ENCODE measurements around the gene TMPRSS2. TPM values are rescaled to one million over a fixed set of nuclear protein-coding genes. Genes with fewer than 3 reads are reported as not detected.

The TMPRSS2 gene
- total and polyA plus RNA-seq, 2 donors (not counting 3 experiments of a cell fraction or from before 2014, with no cell fraction given) = not detected

DNA sequence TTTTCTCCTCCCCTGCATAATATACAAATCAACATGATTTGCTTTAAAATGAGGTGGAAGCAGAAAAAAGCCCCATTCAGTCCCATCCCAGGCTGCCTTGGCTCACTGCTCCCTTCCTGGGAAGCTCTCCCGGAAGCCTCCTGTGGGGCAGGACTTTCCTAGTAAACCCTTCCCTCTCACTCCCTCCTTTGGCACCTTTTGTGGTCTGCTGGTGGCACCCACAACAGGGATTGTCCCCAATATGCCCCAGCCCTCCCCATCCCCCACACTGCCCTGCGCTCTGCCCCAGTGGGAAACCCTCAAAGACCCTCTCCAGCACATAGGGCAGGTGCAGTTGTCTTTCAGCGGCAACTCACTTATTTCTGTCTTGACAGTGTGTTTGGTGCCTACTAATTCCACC lies 1.8 kb upstream of the TMPRSS2 start:
- Histone ChIP-seq H3K79me2 (ENCODE audit: control insufficient read depth, insufficient read depth, low read length) (no peaks in the 10 kb centered on the region), H3K36me3 (ENCODE audit: control insufficient read depth in 2 of 2, extremely low read depth in 1 of 2, insufficient read depth in 2 of 2, low read length in 2 of 2) (no peaks in the 10 kb centered on the region), H2AFZ (ENCODE audit: low read depth, low read length) (no peak overlapping the region), H3K27me3 (ENCODE audit: control insufficient read depth in 2 of 2, insufficient read depth in 2 of 2, low read length in 2 of 2) (peaks cover 23 to 33% of the 10 kb centered on the region in 2 experiments), H3K27ac (ENCODE audit: insufficient read depth, low read depth, low read length) (no peak overlapping the region), H3K9ac (replicated peaks; ENCODE audit: extremely low read depth, insufficient read depth, low read length) (no peak overlapping the region), H4K20me1 (replicated peaks; ENCODE audit: control insufficient read depth, extremely low read depth, insufficient read depth, low read length) (no peaks in the 10 kb centered on the region), H3K4me2 (ENCODE audit: insufficient read depth, low read length) (no peak overlapping the region), H3K4me3 (replicated peaks in 1 of 3; ENCODE audit: insufficient read depth in 1 of 3, low read depth in 1 of 3, low read length in 3 of 3) (no peak overlapping the region), H3K9me3 (replicated peaks; ENCODE audit: control insufficient read depth, insufficient read depth, low read length) (no peaks in the 10 kb centered on the region), H3K4me1 (ENCODE audit: control insufficient read depth, extremely low read depth, insufficient read depth, low read length) (no peaks in the 10 kb centered on the region), H3K9me1 (replicated peaks; ENCODE audit: control insufficient read depth, extremely low read depth, insufficient read depth, low read length) (no peaks in the 10 kb centered on the region)
- TF ChIP-seq JUN (IDR thresholded peaks at IDR 0.05; ENCODE audit: borderline replicate concordance, insufficient read depth, insufficient read length, low read depth) (no peak), MYC (IDR thresholded peaks at IDR 0.05; ENCODE audit: low read depth, low read length) (no peak), EZH2 (IDR thresholded peaks at IDR 0.05; ENCODE audit: borderline replicate concordance, low read depth, low read length, severe bottlenecking) (no peak), POLR2A (IDR thresholded peaks at IDR 0.05; ENCODE audit: low read depth, low read length) (no peak), FOS (IDR thresholded peaks at IDR 0.05; ENCODE audit: borderline replicate concordance, insufficient read depth, low read length) (no peak), GATA2 (IDR thresholded peaks at IDR 0.05; ENCODE audit: insufficient read depth, insufficient read length, low read depth, low read length) (no peak), POLR2AphosphoS5 (IDR thresholded peaks at IDR 0.05; ENCODE audit: insufficient read depth, low read depth, low read length) (no peak), MAX (IDR thresholded peaks at IDR 0.05; ENCODE audit: insufficient read depth, insufficient read length) (no peak)
- TF ChIP-seq, protein P1, sequence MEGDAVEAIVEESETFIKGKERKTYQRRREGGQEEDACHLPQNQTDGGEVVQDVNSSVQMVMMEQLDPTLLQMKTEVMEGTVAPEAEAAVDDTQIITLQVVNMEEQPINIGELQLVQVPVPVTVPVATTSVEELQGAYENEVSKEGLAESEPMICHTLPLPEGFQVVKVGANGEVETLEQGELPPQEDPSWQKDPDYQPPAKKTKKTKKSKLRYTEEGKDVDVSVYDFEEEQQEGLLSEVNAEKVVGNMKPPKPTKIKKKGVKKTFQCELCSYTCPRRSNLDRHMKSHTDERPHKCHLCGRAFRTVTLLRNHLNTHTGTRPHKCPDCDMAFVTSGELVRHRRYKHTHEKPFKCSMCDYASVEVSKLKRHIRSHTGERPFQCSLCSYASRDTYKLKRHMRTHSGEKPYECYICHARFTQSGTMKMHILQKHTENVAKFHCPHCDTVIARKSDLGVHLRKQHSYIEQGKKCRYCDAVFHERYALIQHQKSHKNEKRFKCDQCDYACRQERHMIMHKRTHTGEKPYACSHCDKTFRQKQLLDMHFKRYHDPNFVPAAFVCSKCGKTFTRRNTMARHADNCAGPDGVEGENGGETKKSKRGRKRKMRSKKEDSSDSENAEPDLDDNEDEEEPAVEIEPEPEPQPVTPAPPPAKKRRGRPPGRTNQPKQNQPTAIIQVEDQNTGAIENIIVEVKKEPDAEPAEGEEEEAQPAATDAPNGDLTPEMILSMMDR (IDR thresholded peaks at IDR 0.05; ENCODE audit: extremely low read depth in 1 of 2, insufficient read depth in 1 of 2, low read depth in 1 of 2, low read length in 2 of 2) = no peak
- intact Hi-C loops (cut with micrococcal nuclease) = no loop called here
- DNase-seq (ENCODE audit: low read depth, low spot score) = no peak
- no TSS peak for BruUV-seq (replicated peaks)
- FAIRE-seq = no peak
- ChIA-PET CTCF (no interaction called here), POLR2A (no interaction called here)
- dilution Hi-C loops (cut with MboI; ENCODE audit: extremely low pct_ligation_motif_present, low sequenced_read_pairs) = no loop called here

All from endothelial cell of umbilical vein (primary cell).